Gastroesophageal sphincter (tissue), 4 donors: ENCODE data around the gene CDH1. TPM values are rescaled to one million over a fixed set of nuclear protein-coding genes. Genes with fewer than 3 reads are reported as not detected.

Experiments
- ATAC-seq: fragments of 150-250 bp; one replicate; pipeline ENCODE4 v1.9.1; 2016; ENCODE audit warnings: mild to moderate bottlenecking, moderate library complexity
- H3K27ac ChIP-seq, 4 donors: fragments of 200-600 bp; sonication (generic) in 3 of 4; 1 replicate in 3 of 4; 2 replicates in 1 of 4; pipeline ENCODE4 v1.5.1; 2016 to 2019
- H3K27me3 ChIP-seq: fragments of 200-600 bp; sonication (generic); one replicate; pipeline ENCODE4 v1.5.1; 2019
- H3K36me3 ChIP-seq, 2 donors: fragments of 200-600 bp; sonication (generic); one replicate each; pipeline ENCODE4 v1.5.1; 2019; ENCODE audit warnings: control low read depth in 1 of 2
- H3K4me1 ChIP-seq, 3 donors: fragments of 200-600 bp; sonication (generic); 1 replicate in 2 of 3; 2 replicates in 1 of 3; pipeline ENCODE4 v1.5.1; 2016 to 2019; ENCODE audit warnings: control low read depth in 2 of 3
- H3K4me3 ChIP-seq, 2 donors: fragments of 200-600 bp; sonication (generic); one replicate each; pipeline ENCODE4 v1.5.1; 2019; ENCODE audit warnings: mild to moderate bottlenecking in 1 of 2, moderate library complexity in 1 of 2
- H3K9me3 ChIP-seq, 3 donors: fragments of 200-600 bp; sonication (generic); one replicate each; pipeline ENCODE4 v1.5.1; 2017 to 2019; ENCODE audit warnings: control low read depth in 2 of 3
- CTCF ChIP-seq, 4 experiments: fragments of 200-600 bp in 2 of 4; fragments of 450-650 bp in 2 of 4; sonication (generic) in 1 of 4; IDR thresholded peaks; one replicate each; pipeline ENCODE4 v1.5.1; 2017 to 2019; ENCODE audit warnings: antibody characterized with exemption in 4 of 4, mild to moderate bottlenecking in 2 of 4, moderate library complexity in 2 of 4
- EP300 ChIP-seq: sonication (generic); formaldehyde crosslinking; IDR thresholded peaks from one replicate; pipeline ENCODE4 v1.6.1; 2017; ENCODE audit warnings: antibody characterized with exemption, mild to moderate bottlenecking
- POLR2A ChIP-seq, 2 donors: fragments of 450-650 bp; IDR thresholded peaks; one replicate each; pipeline ENCODE4 v1.6.1; 2017; ENCODE audit warnings: antibody characterized with exemption in 2 of 2, mild to moderate bottlenecking in 2 of 2, moderate library complexity in 1 of 2
- POLR2AphosphoS5 ChIP-seq: sonication (generic); formaldehyde crosslinking; IDR thresholded peaks from one replicate; pipeline ENCODE4 v1.6.1; 2017; ENCODE audit warnings: antibody characterized with exemption
- WGBS, 2 donors: methylation state at CpG; one replicate each; pipeline ENCODE4 v1.1.5; 2018; ENCODE audit warnings: low coverage in 1 of 2; 5-methylcytosine and 5-hydroxymethylcytosine counted together
- total RNA-seq, 4 donors: library from RNA; depleted of rRNA; stranded (reverse); fragments of >200 nt; gene quantifications; one replicate each; pipeline ENCODE4 v1.1.0, GENCODE V29; 2016

CDH1 gene
- total RNA-seq, 4 donors from 2014 or later, result 0.13 to 12.0 (median 1.2) TPM

GRCh38 chr16:68823401-68824135, 86.5 kb downstream of the CDH1 start:
- Histone ChIP-seq H3K9me3 (no peaks in the 10 kb centered on the region), H3K27ac (no peak overlapping the region), H3K4me3 (no peak overlapping the region), H3K27me3 (no peaks in the 10 kb centered on the region), H3K36me3 (no peaks in the 10 kb centered on the region), H3K4me1 (no peaks in the 10 kb centered on the region)
- WGBS, 2 donors, result 10 to 64% methylated on average over 2 to 5 of the region's 8 CpGs
- TF ChIP-seq POLR2AphosphoS5 (no peak), EP300 (no peak)
- no peak for ATAC-seq

- no peak for TF ChIP-seq POLR2A (IDR thresholded peaks at IDR 0.05)
- no peak for TF ChIP-seq EP300
- TF ChIP-seq CTCF (IDR thresholded peaks at IDR 0.05), result no peak
- Histone ChIP-seq H3K27me3 (no peaks in the 10 kb centered on the region), H3K9me3 (no peaks in the 10 kb centered on the region), H3K36me3 (no peaks in the 10 kb centered on the region), H3K4me3 (no peak overlapping the region), H3K4me1 (no peaks in the 10 kb centered on the region), H3K27ac (no peak overlapping the region)
- ATAC-seq, result no peak
Observed at GRCh38 chr16:68825427-68825826, 88.3 kb downstream of the CDH1 start.

DNA sequence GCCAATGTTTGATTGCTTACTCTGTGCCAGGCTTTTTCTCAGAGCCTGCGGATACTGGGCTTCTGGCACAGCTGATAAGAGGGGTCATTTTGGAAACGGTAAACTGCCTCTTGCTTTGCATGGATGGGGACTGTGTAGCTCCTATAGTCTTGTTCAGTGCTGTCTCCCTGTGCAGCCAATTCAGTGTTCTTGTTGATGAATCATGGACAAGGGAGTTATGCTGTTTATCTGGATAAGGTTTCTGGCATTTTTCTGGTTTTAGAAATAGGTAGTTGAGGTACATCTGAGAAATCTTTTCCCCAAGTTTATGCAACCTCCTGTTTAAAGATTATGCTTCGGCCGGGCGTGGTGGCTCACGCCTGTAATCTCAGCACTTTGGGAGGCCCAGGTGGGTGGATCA, 89.6 kb downstream of the CDH1 start:
- no peak for ATAC-seq
- H3K9me3 ChIP-seq, result no peaks in the 10 kb centered on the region
- H3K4me1 ChIP-seq, result no peaks in the 10 kb centered on the region
- WGBS, 2 donors, result 86% methylated on average over 3 to 6 of the region's 6 CpGs
- no peak overlapping the region for H3K27ac ChIP-seq
- no peak overlapping the region for H3K4me3 ChIP-seq
- H3K36me3 ChIP-seq, result no peaks in the 10 kb centered on the region
- TF ChIP-seq POLR2A (IDR thresholded peaks at IDR 0.05) (no peak), POLR2AphosphoS5 (no peak), CTCF (IDR thresholded peaks at IDR 0.05) (no peak), EP300 (no peak)
- no peaks in the 10 kb centered on the region for H3K27me3 ChIP-seq

GRCh38 chr16:68833251-68833650, 96.2 kb downstream of the CDH1 start:
- no peak for TF ChIP-seq POLR2A (IDR thresholded peaks at IDR 0.05)
- Histone ChIP-seq H3K36me3 (no peaks in the 10 kb centered on the region), H3K4me3 (no peak overlapping the region), H3K9me3 (no peaks in the 10 kb centered on the region), H3K27ac (no peak overlapping the region), H3K4me1 (no peaks in the 10 kb centered on the region), H3K27me3 (no peaks in the 10 kb centered on the region)
- WGBS, 2 donors, result 79 to 98% methylated on average over 5 to 7 of the region's 14 CpGs
- ATAC-seq, result no peak

- no peaks in the 10 kb centered on the region for H3K27me3 ChIP-seq
- TF ChIP-seq EP300 (no peak), POLR2AphosphoS5 (no peak), POLR2A (IDR thresholded peaks at IDR 0.05) (no peak), CTCF (IDR thresholded peaks at IDR 0.05) (no peak)
- no peaks in the 10 kb centered on the region for H3K4me1 ChIP-seq
- H3K4me3 ChIP-seq, result no peak overlapping the region
- no peak overlapping the region for H3K27ac ChIP-seq
- no peaks in the 10 kb centered on the region for H3K9me3 ChIP-seq
- no peaks in the 10 kb centered on the region for H3K36me3 ChIP-seq
- ATAC-seq, result no peak
- 50% methylated on average over 1 of the region's 1 CpG; no CpG with 5 or more reads in 1 of the 2 donors for WGBS, 2 donors
Observed at GRCh38 chr16:68834550-68834949, 97.5 kb downstream of the CDH1 start.

GRCh38 chr16:68835970-68836369, 98.9 kb downstream of the CDH1 start:
- H3K36me3 ChIP-seq, result no peaks in the 10 kb centered on the region
- H3K27me3 ChIP-seq, result no peaks in the 10 kb centered on the region
- TF ChIP-seq EP300 (no peak), POLR2AphosphoS5 (no peak), POLR2A (IDR thresholded peaks at IDR 0.05) (no peak), CTCF (IDR thresholded peaks at IDR 0.05) (no peak)
- no peak overlapping the region for H3K27ac ChIP-seq
- no peaks in the 10 kb centered on the region for H3K9me3 ChIP-seq
- H3K4me1 ChIP-seq, result no peaks in the 10 kb centered on the region
- no peak overlapping the region for H3K4me3 ChIP-seq
- 81 to 83% methylated on average over 5 of the region's 5 CpGs for WGBS, 2 donors
- ATAC-seq, result no peak
